Muscle of leg (tissue), 11 donors: Measurements from ENCODE around the gene PRKCE. TPM values are rescaled to one million over a fixed set of nuclear protein-coding genes. Genes with fewer than 3 reads are reported as not detected.

ENCODE experiments used
- DNase-seq: peaks from one replicate; pipeline ENCODE4 v3.0.0; 2013
- H3K27ac ChIP-seq: one replicate; pipeline ENCODE4 v1.5.1; 2013; ENCODE audit warnings: mild to moderate bottlenecking, low read length, control low read depth
- H3K27me3 ChIP-seq: one replicate; pipeline ENCODE4 v1.6.1; 2013; ENCODE audit warnings: low read length; ENCODE audit not compliant: control insufficient read depth, insufficient read depth
- H3K36me3 ChIP-seq: one replicate; pipeline ENCODE4 v1.6.1; 2013; ENCODE audit warnings: low read length; ENCODE audit not compliant: control insufficient read depth, insufficient read depth
- H3K4me1 ChIP-seq: one replicate; pipeline ENCODE4 v1.6.1; 2013; ENCODE audit warnings: low read length; ENCODE audit not compliant: control insufficient read depth, insufficient read depth
- H3K4me3 ChIP-seq: one replicate; pipeline ENCODE4 v1.5.1; 2013; ENCODE audit warnings: low read length, control low read depth
- H3K9me3 ChIP-seq: replicated peaks from 2 replicates; pipeline ENCODE4 v1.6.1; 2013; ENCODE audit warnings: low read depth, low read length; ENCODE audit not compliant: control insufficient read depth
- WGBS: methylation state at CpG from one replicate; pipeline ENCODE4 v1.1.5; 2013; ENCODE audit warnings: missing lambda C conversion rate; ENCODE audit not compliant: insufficient coverage; 5-methylcytosine and 5-hydroxymethylcytosine counted together
- polyA plus RNA-seq, 8 donors: library from polyadenylated mRNA; unstranded; fragments of 120-200 nt; gene quantifications; one replicate each; pipeline versions ENCODE4 v1.2.1 to v1.2.3, GENCODE V29; 2013; ENCODE audit warnings: inconsistent platforms in 1 of 8, low replicate concordance in 1 of 8; ENCODE audit not compliant: insufficient read length in 8 of 8, insufficient read depth in 1 of 8
- total RNA-seq: library from RNA; stranded (reverse); fragments of 120-200 nt; gene quantifications from one replicate; pipeline ENCODE4 v1.2.4, GENCODE V29; 2013

PRKCE gene
- total and polyA plus RNA-seq, 9 donors, result 3.5 to 8.6 (median 6.3) TPM

DNA sequence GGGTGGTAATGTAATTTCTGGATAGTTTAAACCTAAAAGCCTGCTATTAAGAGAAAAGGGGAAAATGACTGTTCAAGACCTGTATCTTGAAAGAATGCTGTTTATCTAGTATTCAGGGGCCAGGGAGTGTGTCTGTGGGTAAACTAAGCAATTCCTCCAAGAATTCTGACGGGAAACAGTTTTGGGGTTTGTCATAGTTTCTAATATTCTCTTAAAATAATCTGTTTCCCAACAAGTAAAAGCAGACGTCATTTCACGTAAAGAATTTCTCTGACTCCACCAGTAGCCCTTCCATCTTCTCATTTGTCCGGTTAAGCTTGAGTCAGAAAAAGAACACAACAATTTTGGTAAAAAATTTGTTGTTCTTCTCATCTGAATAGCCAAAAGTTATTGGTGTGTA is 413.7 kb downstream of the PRKCE start:
- no peak overlapping the region for H3K4me3 ChIP-seq
- no CpG with 5 or more reads among the region's 4 CpGs for WGBS
- H3K9me3 ChIP-seq, result no peaks in the 10 kb centered on the region
- H3K27me3 ChIP-seq, result no peaks in the 10 kb centered on the region
- no peaks in the 10 kb centered on the region for H3K36me3 ChIP-seq
- DNase-seq, result no peak
- H3K4me1 ChIP-seq, result peaks cover 11% of the 10 kb centered on the region
- no peak overlapping the region for H3K27ac ChIP-seq

DNA sequence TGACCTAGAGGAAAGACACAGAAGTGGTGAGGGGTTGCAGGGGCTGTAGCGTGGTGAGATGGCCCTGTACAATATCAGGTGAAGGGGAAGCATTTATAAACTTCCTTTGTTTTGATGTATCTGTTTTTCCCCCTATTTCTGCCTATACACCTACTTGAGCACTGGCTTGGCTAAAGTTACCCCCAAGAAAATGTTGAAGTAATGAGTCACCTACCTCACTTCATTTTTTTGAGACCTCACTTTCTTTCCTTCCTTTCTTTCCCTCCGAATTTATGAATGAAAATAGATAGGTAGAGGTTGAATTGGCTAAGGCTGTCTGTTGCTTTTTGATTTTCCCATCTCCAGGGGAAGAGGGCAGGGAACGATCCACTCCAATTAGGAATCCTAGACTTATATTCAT is 414.6 kb downstream of the PRKCE start:
- no peak for DNase-seq
- Histone ChIP-seq H3K9me3 (no peaks in the 10 kb centered on the region), H3K27ac (no peak overlapping the region), H3K4me1 (peaks cover 11% of the 10 kb centered on the region), H3K27me3 (no peaks in the 10 kb centered on the region), H3K4me3 (no peak overlapping the region), H3K36me3 (no peaks in the 10 kb centered on the region)
- no CpG with 5 or more reads among the region's 3 CpGs for WGBS

DNA sequence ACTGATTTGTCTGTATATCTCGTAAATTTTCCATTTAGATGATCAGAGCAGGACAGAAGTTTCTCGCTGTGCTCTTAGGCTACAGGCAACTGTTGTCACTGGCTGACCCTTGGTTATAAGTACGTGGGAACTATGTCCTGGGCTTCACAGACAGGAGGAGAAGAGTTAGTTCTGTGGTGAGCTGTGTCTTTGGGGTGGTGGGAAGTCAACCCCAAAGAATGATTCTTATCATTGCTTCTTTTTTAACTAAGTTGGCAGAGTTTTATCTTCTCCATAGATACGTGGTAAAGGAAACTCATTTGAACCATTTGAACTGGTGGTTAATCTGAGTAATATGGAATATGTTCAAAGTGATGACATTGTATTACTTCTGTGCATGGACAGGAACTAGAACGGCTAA is 415.1 kb downstream of the PRKCE start:
- Histone ChIP-seq H3K4me1 (peaks cover 11% of the 10 kb centered on the region), H3K27me3 (no peaks in the 10 kb centered on the region), H3K4me3 (no peak overlapping the region), H3K36me3 (no peaks in the 10 kb centered on the region), H3K9me3 (no peaks in the 10 kb centered on the region), H3K27ac (no peak overlapping the region)
- no CpG with 5 or more reads among the region's 5 CpGs for WGBS
- DNase-seq, result no peak

DNA sequence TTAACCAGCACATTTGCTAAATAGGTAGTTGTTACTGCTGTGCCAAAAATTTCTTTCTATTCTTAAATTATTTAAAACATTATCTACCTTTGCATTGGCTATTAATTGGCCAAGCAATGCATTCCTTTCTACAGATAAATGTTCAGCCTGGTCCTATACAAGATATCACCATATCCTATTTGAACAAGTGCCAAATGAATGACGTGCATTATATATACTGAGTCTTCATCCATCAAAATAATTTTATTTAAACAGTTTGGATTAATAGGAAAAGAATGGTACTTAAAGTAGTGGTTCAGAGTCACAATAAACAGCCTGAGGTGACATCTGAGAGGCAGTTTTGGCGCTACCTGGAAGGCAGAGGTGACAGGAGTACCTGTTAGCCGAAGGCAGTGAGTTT is 415.6 kb downstream of the PRKCE start:
- Histone ChIP-seq H3K4me1 (peaks cover 11% of the 10 kb centered on the region), H3K27ac (peak overlapping the region; percentile 52), H3K27me3 (no peaks in the 10 kb centered on the region), H3K36me3 (no peaks in the 10 kb centered on the region), H3K4me3 (no peak overlapping the region), H3K9me3 (no peaks in the 10 kb centered on the region)
- DNase-seq, result no peak
- 100% methylated on average over 2 of the region's 3 CpGs for WGBS

DNA sequence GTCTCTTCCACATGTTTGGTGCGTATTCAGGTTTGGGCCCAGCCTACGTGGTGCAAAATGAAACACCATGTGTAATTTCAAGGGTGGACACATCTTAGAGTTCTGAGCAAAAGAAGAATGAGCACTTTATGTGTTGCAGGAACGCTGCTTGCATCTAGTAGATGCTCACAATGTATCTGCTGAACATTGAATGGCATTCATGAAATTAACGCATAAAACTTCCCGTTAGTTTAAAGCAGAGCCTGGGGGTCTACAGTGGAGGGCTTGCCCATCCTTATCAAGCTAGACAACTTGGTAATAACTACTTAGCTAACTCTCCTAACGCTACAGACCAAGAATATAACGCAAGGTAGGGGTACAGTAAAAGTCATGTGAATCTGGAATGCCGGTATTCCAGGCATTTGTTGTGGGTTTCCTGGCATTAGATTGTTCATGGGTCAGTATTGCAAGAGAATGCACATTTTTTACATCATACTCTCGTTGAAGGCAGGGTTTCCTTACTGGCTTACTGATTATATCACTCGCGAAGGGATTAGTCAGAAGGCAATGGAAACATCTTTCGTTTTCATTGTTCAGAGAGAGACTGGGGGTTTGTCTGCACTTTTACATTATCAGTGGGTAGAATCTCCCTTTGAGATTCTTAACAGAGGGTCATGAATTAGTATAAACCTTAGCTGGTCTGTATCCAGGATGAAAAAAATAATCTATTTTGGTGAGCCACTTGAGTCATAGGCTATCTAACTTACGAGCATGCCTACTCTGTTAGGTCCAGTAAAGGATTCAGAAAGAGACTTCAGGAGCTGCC is 416.2 kb downstream of the PRKCE start:
- no peak overlapping the region for H3K4me3 ChIP-seq
- H3K4me1 ChIP-seq, result peaks cover 11% of the 10 kb centered on the region
- no peak for DNase-seq
- H3K36me3 ChIP-seq, result no peaks in the 10 kb centered on the region
- H3K27me3 ChIP-seq, result no peaks in the 10 kb centered on the region
- no peaks in the 10 kb centered on the region for H3K9me3 ChIP-seq
- peak overlapping the region; percentile 52 for H3K27ac ChIP-seq
- WGBS, result 93% methylated on average over 3 of the region's 13 CpGs

DNA sequence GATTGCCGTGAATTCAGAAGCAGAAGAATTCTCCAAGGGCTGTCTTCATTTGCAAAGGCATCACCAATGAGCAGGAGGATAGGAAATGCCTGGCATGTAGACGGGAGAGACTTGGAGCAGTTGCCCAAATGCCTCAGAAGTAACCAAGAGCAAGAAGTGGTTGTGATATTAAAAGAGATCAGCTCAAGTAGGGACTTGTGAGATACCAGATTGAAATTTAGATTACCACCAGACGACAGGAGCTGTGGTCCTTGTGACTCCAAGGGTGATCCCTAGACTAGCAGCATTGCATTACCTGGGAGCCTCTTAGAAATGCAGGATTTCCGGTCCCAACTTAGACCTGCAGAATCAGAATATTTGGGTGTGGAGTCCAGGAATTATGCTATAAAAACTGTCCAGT is 417.2 kb downstream of the PRKCE start:
- DNase-seq, result no peak
- 92% methylated on average over 4 of the region's 4 CpGs for WGBS
- Histone ChIP-seq H3K4me3 (no peak overlapping the region), H3K27ac (no peak overlapping the region), H3K4me1 (peaks cover 11% of the 10 kb centered on the region), H3K36me3 (no peaks in the 10 kb centered on the region), H3K27me3 (no peaks in the 10 kb centered on the region), H3K9me3 (no peaks in the 10 kb centered on the region)

DNA sequence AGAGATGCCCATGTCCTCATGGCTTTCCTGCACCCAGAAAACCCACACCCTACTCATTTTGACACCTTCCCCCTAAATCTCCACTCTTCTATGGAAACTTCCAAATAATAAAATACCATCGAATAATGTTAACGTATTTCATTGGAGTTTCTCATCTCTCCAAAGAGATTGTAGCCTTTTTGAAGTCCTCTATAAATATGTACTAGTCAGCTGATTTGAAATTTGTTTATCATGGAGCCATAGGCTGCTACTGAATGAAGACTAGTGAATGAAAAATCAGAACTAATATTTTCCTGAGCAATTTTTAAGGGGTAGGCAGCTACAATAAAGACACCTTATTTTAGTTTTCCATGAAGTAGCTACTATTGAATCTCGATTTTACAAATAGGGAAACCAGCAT is 419.6 kb downstream of the PRKCE start:
- Histone ChIP-seq H3K27ac (no peak overlapping the region), H3K27me3 (no peaks in the 10 kb centered on the region), H3K36me3 (no peaks in the 10 kb centered on the region), H3K4me1 (peaks cover 13% of the 10 kb centered on the region), H3K4me3 (no peak overlapping the region), H3K9me3 (no peaks in the 10 kb centered on the region)
- WGBS, result no CpG with 5 or more reads among the region's 3 CpGs
- DNase-seq, result no peak

DNA sequence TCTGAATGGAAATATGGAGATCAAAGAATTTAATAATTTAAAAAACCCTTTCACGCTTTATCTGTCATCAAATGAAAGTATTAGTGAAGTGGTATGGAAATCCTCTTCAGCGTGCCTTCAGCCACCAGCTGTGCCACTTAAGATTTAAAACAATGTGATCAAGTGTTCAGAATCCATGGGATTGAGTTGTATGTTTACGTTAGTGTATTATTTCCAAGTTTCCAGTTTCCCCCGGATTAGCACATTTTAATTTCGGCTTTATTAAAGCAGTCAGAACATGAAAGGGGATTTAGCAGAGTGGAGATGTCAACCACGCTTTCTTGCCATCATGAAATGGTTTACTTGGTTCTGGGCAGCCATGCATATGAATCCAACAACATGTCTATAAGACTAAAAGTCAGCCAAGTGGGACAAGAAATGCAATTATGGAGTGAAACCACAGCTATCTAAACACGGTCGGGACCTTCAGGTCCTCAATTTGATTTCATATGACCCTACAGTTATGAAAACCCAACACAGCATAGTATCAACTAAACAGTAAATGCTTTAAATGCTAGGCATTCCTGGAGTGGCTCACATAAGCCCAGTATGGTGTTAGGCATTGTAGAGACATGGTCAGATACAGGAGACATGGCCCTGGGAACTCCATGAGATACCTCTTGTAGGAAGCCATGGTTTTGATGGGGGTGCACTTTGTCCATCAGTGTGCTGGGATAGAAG is 420.8 kb downstream of the PRKCE start:
- Histone ChIP-seq H3K4me3 (no peak overlapping the region), H3K9me3 (no peaks in the 10 kb centered on the region), H3K27me3 (no peaks in the 10 kb centered on the region), H3K27ac (no peak overlapping the region), H3K36me3 (no peaks in the 10 kb centered on the region), H3K4me1 (peaks cover 13% of the 10 kb centered on the region)
- DNase-seq, result no peak
- 100% methylated on average over 5 of the region's 8 CpGs for WGBS

DNA sequence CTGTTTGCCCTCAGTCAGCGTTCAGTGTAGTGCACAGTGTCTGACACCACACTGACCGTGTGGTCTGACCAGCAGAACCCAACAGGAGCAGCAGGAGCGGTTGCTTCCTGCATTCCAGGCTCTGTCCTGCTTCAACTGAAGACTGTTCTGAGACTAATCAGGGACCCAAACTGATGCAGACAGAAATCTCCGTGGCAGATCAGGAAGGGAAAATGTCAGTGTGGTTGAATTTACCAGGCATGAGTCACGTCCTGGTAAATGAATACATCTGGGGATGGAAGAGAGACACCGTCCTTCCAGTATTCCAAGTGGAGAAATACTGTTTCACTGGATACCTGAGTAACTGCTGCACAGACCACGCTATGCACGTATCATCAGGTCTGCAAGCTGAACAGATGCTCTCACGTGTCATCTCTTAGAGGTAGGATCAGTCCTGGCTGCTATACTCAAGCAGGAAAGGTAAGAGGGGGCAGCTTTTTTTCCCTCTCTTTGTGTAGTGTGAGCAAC is 422.1 kb downstream of the PRKCE start:
- Histone ChIP-seq H3K27me3 (no peaks in the 10 kb centered on the region), H3K36me3 (no peaks in the 10 kb centered on the region), H3K9me3 (no peaks in the 10 kb centered on the region), H3K4me1 (peaks cover 11% of the 10 kb centered on the region), H3K4me3 (no peak overlapping the region), H3K27ac (peak overlapping the region; percentile 1)
- DNase-seq, result peak; percentile 27
- WGBS, result 39% methylated on average over 9 of the region's 9 CpGs

DNA sequence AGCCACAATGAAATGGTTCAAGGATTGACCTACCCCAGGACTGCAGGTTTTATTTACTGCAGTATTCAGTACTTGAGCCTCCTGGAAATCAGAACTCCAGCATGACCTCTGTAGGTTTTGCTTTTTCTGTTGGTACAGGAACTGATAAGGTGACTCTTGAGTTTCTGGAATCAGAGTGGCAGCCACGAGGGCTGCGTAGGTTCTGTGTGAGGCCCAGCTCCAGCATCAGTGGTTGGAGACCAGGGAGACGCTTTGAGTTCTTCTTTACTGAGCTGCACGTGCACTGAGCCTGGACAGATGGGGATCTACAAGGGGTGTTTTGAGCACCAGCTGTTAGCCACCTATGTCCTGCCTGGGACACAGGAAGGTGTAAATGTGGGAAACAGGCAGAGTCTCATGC is 423.0 kb downstream of the PRKCE start:
- H3K36me3 ChIP-seq, result no peaks in the 10 kb centered on the region
- WGBS, result 83% methylated on average over 4 of the region's 4 CpGs
- no peaks in the 10 kb centered on the region for H3K27me3 ChIP-seq
- H3K4me3 ChIP-seq, result no peak overlapping the region
- H3K4me1 ChIP-seq, result peaks cover 9% of the 10 kb centered on the region
- no peak for DNase-seq
- H3K27ac ChIP-seq, result peak overlapping the region; percentile 35
- no peaks in the 10 kb centered on the region for H3K9me3 ChIP-seq
